ENCODE data around the gene MYO1E. TPM values are rescaled to one million over a fixed set of nuclear protein-coding genes. Genes with fewer than 3 reads are reported as not detected.
A peak's percentile ranks its signal among the peaks of the same experiment; 100 is the strongest.

MYO1E gene
- total and polyA plus RNA-seq, 2 of the 8 experiments (the other 6 are each of a cell fraction or from before 2014, with no cell fraction given): 19.6 to 142 TPM

DNA sequence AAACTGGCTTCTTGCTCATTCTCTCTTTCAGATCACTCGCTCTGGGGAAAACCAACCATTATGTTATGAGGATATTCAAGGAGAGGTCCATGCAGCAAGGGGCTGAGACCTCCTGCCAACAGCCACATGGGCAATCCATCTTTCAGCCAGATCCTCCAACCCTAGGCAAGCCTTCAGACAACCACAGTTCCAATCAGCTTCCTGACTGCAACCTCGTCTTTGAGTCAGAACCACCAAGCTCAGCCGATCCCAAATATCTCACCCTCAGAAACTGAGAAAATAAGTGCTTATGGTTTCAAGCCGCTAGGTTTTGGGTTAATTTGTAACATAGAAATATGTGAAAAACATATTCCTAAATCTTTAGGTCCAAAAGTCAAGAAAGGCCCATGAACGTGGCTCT, 155.8 kb downstream of the MYO1E start:
- CTCF ChIA-PET (ENCODE audit: partially characterized antibody): interaction anchor here (0.6 to 2.5 kb wide), 4 partner anchors 30 to 205 kb away, joined by 3 to 7 read pairs (median 5); no protein-coding TSS in a partner anchor
- TF ChIP-seq POLR2A (IDR thresholded peaks at IDR 0.05; ENCODE audit: control extremely low read depth in 1 of 2, low read depth in 2 of 2, low read length in 2 of 2) (no peak), KDM1A (IDR thresholded peaks at IDR 0.05; ENCODE audit: borderline replicate concordance, low read length) (no peak), RXRA (IDR thresholded peaks at IDR 0.05; ENCODE audit: insufficient read depth, low read depth, low read length) (no peak), SIRT6 (IDR thresholded peaks at IDR 0.05; ENCODE audit: low read length) (no peak), RBBP5 (IDR thresholded peaks at IDR 0.05; ENCODE audit: borderline replicate concordance, low read depth, low read length) (no peak), POU5F1 (IDR thresholded peaks at IDR 0.05; ENCODE audit: low read depth, low read length) (no peak)

More for the DNA sequence above, 155.8 kb downstream of the MYO1E start:
- H3K79me2 ChIP-seq (ENCODE audit: control insufficient read depth in 1 of 2, insufficient read depth in 2 of 2, low read length in 2 of 2): no peaks in the 10 kb centered on the region
- no peak overlapping the region for H2BK12ac ChIP-seq (ENCODE audit: low read depth, low read length)
- no peak overlapping the region for H3K4ac ChIP-seq (replicated peaks; ENCODE audit: insufficient read length, low read depth, low read length)
- no peak overlapping the region for H3K14ac ChIP-seq (ENCODE audit: insufficient read length)
- no peak overlapping the region for H4K5ac ChIP-seq (ENCODE audit: insufficient read length, low read depth, low read length)
- H2BK5ac ChIP-seq (ENCODE audit: low read depth, low read length): no peak overlapping the region
- H3K23ac ChIP-seq (ENCODE audit: insufficient read length): no peak overlapping the region
- H3K18ac ChIP-seq (ENCODE audit: extremely low read depth, low read length): no peak overlapping the region
- no peaks in the 10 kb centered on the region for H4K20me1 ChIP-seq (replicated peaks in 1 of 2; ENCODE audit: control insufficient read depth in 1 of 2, insufficient read depth in 2 of 2, low read length in 2 of 2)
- H3K27ac ChIP-seq (ENCODE audit: low read depth, low read length): no peak overlapping the region
- H4K91ac ChIP-seq (replicated peaks; ENCODE audit: insufficient read length, low read length): no peak overlapping the region
- H3K4me1 ChIP-seq (replicated peaks in 1 of 4; ENCODE audit: control insufficient read depth in 3 of 4, insufficient read depth in 4 of 4, low read length in 3 of 4): no peaks in the 10 kb centered on the region
- POLR2A ChIA-PET (ENCODE audit: partially characterized antibody): no interaction called here
- H3K9ac ChIP-seq (replicated peaks in 1 of 4; ENCODE audit: extremely low read depth in 1 of 4, low read depth in 3 of 4, low read length in 3 of 4): peak overlapping the region in 1 of 4 experiments; percentile 8; a peak in 1 of 7 replicates
- H2BK15ac ChIP-seq (ENCODE audit: low read length): no peak overlapping the region
- H2AK5ac ChIP-seq (ENCODE audit: low read depth, low read length): no peak overlapping the region
- H3K23me2 ChIP-seq (ENCODE audit: low read depth, low read length): no peaks in the 10 kb centered on the region
- 87% methylated on average over 5 of the region's 5 CpGs; no CpG with 5 or more reads in 1 of the 2 experiments for WGBS, 2 experiments (ENCODE audit: extremely low coverage in 1 of 2, insufficient coverage in 1 of 2, insufficient read length in 1 of 2, insufficient replicate concordance in 2 of 2, low coverage in 1 of 2, low lambda C conversion rate in 2 of 2, missing lambda C conversion rate in 1 of 2)
- no peak overlapping the region for H2BK120ac ChIP-seq (replicated peaks; ENCODE audit: low read depth, low read length)
- no peak overlapping the region for H4K8ac ChIP-seq (ENCODE audit: extremely low read depth, insufficient read depth, low read length)
- FAIRE-seq (no peak), DNase-seq (ENCODE audit: low read depth in 1 of 2, low spot score in 2 of 2) (no peak)
- no peaks in the 10 kb centered on the region for H3K79me1 ChIP-seq (ENCODE audit: low read depth, low read length)
- no peak overlapping the region for H3K4me3 ChIP-seq (ENCODE audit: extremely low read depth in 1 of 4, insufficient read depth in 2 of 4, low read depth in 3 of 4, low read length in 4 of 4)
- no peak overlapping the region for H2BK20ac ChIP-seq (ENCODE audit: low read length)
- peaks cover 3 to 42% (median 12%) of the 10 kb centered on the region in 4 experiments; a peak in 6 of 8 replicates for H3K36me3 ChIP-seq (ENCODE audit: control insufficient read depth in 2 of 4, insufficient read depth in 4 of 4, low read length in 3 of 4)
- H3K27me3 ChIP-seq (replicated peaks in 1 of 4; ENCODE audit: control insufficient read depth in 3 of 4, extremely low read depth in 1 of 4, insufficient read depth in 3 of 4, low read length in 3 of 4): no peaks in the 10 kb centered on the region
- H3K9me3 ChIP-seq (ENCODE audit: insufficient read depth in 2 of 2, low read depth in 1 of 2, low read length in 1 of 2): no peaks in the 10 kb centered on the region
- H3K4me2 ChIP-seq (ENCODE audit: insufficient read depth in 1 of 2, low read depth in 2 of 2, low read length in 2 of 2): no peak overlapping the region
- no peak overlapping the region for H3K56ac ChIP-seq (replicated peaks; ENCODE audit: insufficient read length, low read depth, low read length)
- H2AFZ ChIP-seq (ENCODE audit: low read length): no peak overlapping the region
